Stimulated activated CD8-positive, alpha-beta memory T cell treated with anti-CD3 and anti-CD28 coated beads, Interleukin-12 subunit alpha, Interleukin-12 subunit beta, amount 100 ng/mL, for 24 hours (primary cell): ENCODE measurements around the gene CDH1.
"Not testable (repeated sequence)": the region's sequence is repeated elsewhere in the genome, so short reads cannot be mapped to it uniquely, and the experiment has no call there.

Experiments
- DNase-seq: peaks from one replicate; pipeline ENCODE4 v3.0.0-alpha.2; 2020; ENCODE audit errors: extremely low read depth

Gene CDH1

GRCh38 chr16:68762996-68763756 lies 26.1 kb downstream of the CDH1 start:
- DNase-seq: no peak

- no peak for DNase-seq
Measured at GRCh38 chr16:68764862-68765261, 27.8 kb downstream of the CDH1 start.

- DNase-seq: no peak
Measured at GRCh38 chr16:68767581-68767980, 30.5 kb downstream of the CDH1 start.

- no peak for DNase-seq
Measured at GRCh38 chr16:68768175-68768574, 31.1 kb downstream of the CDH1 start.

GRCh38 chr16:68768771-68769170 lies 31.7 kb downstream of the CDH1 start:
- DNase-seq: no peak

GRCh38 chr16:68770671-68771070 lies 33.6 kb downstream of the CDH1 start:
- DNase-seq: no peak

GRCh38 chr16:68772030-68772681 lies 35.1 kb downstream of the CDH1 start:
- no peak for DNase-seq

GRCh38 chr16:68772871-68773270 lies 35.8 kb downstream of the CDH1 start:
- DNase-seq: no peak

GRCh38 chr16:68774982-68775634 lies 38.0 kb downstream of the CDH1 start:
- DNase-seq: no peak

- DNase-seq: no peak
Measured at GRCh38 chr16:68776821-68777485, 39.9 kb downstream of the CDH1 start.

GRCh38 chr16:68778551-68779231 lies 41.6 kb downstream of the CDH1 start:
- DNase-seq: no peak

- no peak for DNase-seq
Measured at GRCh38 chr16:68779891-68780290, 42.8 kb downstream of the CDH1 start.

GRCh38 chr16:68781784-68782183 lies 44.7 kb downstream of the CDH1 start:
- no peak for DNase-seq

- DNase-seq: no peak
Measured at GRCh38 chr16:68782198-68783174, 45.4 kb downstream of the CDH1 start.

- DNase-seq: no peak
Measured at GRCh38 chr16:68784226-68784625, 47.1 kb downstream of the CDH1 start.

- DNase-seq: no peak
Measured at GRCh38 chr16:68784721-68785120, 47.6 kb downstream of the CDH1 start.

GRCh38 chr16:68785715-68786114 lies 48.6 kb downstream of the CDH1 start:
- no peak for DNase-seq

- DNase-seq: no peak
Measured at GRCh38 chr16:68786685-68787418, 49.8 kb downstream of the CDH1 start.

- not testable (repeated sequence) for DNase-seq
Measured at GRCh38 chr16:68787419-68787807, 50.3 kb downstream of the CDH1 start.
